ENCODE results near the gene LNX1. TPM values are rescaled to one million over a fixed set of nuclear protein-coding genes. Genes with fewer than 3 reads are reported as not detected.

The LNX1 gene
- total and polyA plus RNA-seq, 9 of the 15 experiments (the other 6 are each of a cell fraction or from before 2014, with no cell fraction given) = 0.40 to 3.6 (median 2.2) TPM

DNA sequence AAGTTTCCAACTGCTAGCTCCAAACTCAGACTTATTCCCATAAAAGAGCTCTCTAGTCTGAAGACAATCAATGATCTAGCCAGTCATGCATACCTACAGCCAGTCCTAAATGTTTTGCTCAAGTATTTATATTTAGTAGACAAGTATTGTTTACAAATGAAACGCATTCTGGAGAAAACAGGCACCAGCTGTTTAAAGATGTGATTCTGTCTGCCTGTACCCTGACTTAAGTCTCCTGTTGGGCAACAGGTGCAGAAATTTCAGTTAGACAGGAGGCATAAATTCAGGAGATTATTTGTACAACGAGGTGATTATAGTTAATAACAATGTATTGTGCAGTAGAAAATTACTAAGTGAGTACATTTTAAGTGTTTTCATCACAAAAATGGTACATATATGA lies 28.9 kb downstream of the LNX1 start:
- 8% methylated on average over 2 of the region's 2 CpGs for WGBS (ENCODE audit: insufficient coverage, low coverage, missing lambda C conversion rate)
- no peak for ATAC-seq
- TF ChIP-seq JUND (IDR thresholded peaks at IDR 0.05; ENCODE audit: borderline replicate concordance, low read depth, low read length) (no peak), JUND (tag; IDR thresholded peaks at IDR 0.05; ENCODE audit: borderline replicate concordance, low read depth, low read length) (no peak), GMEB1 (CRISPR knock-in tag; IDR thresholded peaks at IDR 0.05) (no peak), ZNF518B (CRISPR knock-in tag; IDR thresholded peaks at IDR 0.05) (no peak)
- TF ChIP-seq, protein P1, sequence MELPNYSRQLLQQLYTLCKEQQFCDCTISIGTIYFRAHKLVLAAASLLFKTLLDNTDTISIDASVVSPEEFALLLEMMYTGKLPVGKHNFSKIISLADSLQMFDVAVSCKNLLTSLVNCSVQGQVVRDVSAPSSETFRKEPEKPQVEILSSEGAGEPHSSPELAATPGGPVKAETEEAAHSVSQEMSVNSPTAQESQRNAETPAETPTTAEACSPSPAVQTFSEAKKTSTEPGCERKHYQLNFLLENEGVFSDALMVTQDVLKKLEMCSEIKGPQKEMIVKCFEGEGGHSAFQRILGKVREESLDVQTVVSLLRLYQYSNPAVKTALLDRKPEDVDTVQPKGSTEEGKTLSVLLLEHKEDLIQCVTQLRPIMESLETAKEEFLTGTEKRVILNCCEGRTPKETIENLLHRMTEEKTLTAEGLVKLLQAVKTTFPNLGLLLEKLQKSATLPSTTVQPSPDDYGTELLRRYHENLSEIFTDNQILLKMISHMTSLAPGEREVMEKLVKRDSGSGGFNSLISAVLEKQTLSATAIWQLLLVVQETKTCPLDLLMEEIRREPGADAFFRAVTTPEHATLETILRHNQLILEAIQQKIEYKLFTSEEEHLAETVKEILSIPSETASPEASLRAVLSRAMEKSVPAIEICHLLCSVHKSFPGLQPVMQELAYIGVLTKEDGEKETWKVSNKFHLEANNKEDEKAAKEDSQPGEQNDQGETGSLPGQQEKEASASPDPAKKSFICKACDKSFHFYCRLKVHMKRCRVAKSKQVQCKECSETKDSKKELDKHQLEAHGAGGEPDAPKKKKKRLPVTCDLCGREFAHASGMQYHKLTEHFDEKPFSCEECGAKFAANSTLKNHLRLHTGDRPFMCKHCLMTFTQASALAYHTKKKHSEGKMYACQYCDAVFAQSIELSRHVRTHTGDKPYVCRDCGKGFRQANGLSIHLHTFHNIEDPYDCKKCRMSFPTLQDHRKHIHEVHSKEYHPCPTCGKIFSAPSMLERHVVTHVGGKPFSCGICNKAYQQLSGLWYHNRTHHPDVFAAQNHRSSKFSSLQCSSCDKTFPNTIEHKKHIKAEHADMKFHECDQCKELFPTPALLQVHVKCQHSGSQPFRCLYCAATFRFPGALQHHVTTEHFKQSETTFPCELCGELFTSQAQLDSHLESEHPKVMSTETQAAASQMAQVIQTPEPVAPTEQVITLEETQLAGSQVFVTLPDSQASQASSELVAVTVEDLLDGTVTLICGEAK (IDR thresholded peaks at IDR 0.05) = no peak
- TF ChIP-seq, protein P1 (CRISPR knock-in tag; IDR thresholded peaks at IDR 0.05) = no peak

More for the DNA sequence above, 28.9 kb downstream of the LNX1 start:
- in situ Hi-C loops (cut with MboI) (no loop called here), intact Hi-C loops (cut with micrococcal nuclease) (no loop called here)
- ChIA-PET CTCF (ENCODE audit: low intra/inter-chr PET ratio) (no interaction called here), POLR2A (interaction anchor here (1.1 kb wide), 1 partner anchor 12 kb away, joined by 4 read pairs; no protein-coding TSS in a partner anchor)
- FAIRE-seq = no peak
- no TSS peak for BruUV-seq (replicated peaks)
- Histone ChIP-seq H3K9ac (ENCODE audit: insufficient read depth in 1 of 2, low read depth in 2 of 2, low read length in 2 of 2) (no peak overlapping the region), H3K9me1 (ENCODE audit: control insufficient read depth, insufficient read depth, low read length) (no peaks in the 10 kb centered on the region), H3K27me3 (ENCODE audit: control insufficient read depth in 2 of 2, insufficient read depth in 2 of 2, low read length in 2 of 2) (peaks cover 5 to 7% of the 10 kb centered on the region in 2 experiments; a peak in 3 of 5 replicates), H3K4me3 (no peak overlapping the region), H3K9me3 (replicated peaks; ENCODE audit: control insufficient read depth, insufficient read depth, low read depth, low read length) (no peaks in the 10 kb centered on the region), H3K4me2 (ENCODE audit: insufficient read depth, low read length) (no peak overlapping the region), H4K20me1 (replicated peaks; ENCODE audit: control insufficient read depth, insufficient read depth, low read length) (no peaks in the 10 kb centered on the region), H3K79me2 (ENCODE audit: control insufficient read depth, insufficient read depth, low read length) (no peaks in the 10 kb centered on the region), H3K4me1 (replicated peaks in 1 of 2; ENCODE audit: control insufficient read depth in 2 of 2, insufficient read depth in 2 of 2, low read length in 2 of 2) (no peaks in the 10 kb centered on the region; a peak in 1 of 5 replicates), H3K27ac (ENCODE audit: extremely low read depth, low read depth, low read length) (no peak overlapping the region), H2AFZ (ENCODE audit: low read depth, low read length) (no peak overlapping the region), H3K36me3 (ENCODE audit: control insufficient read depth, insufficient read depth, low read length) (no peaks in the 10 kb centered on the region)
- DNase-seq (ENCODE audit: extremely low read depth in 1 of 4, low spot score in 3 of 4) = no peak
